Thoracic aorta (tissue), 2 donors: Measurements from ENCODE around the gene ILKAP. TPM values are rescaled to one million over a fixed set of nuclear protein-coding genes. Genes with fewer than 3 reads are reported as not detected.

Source experiments
- ATAC-seq: fragments of 150-250 bp; one replicate; pipeline ENCODE4 v1.8.0; 2017; ENCODE audit warnings: low read depth; ENCODE audit not compliant: insufficient number of reproducible peaks, low FRiP score
- DNase-seq: peaks from one replicate; pipeline ENCODE4 v3.0.0-alpha.2; 2020; ENCODE audit warnings: low spot score
- H3K27ac ChIP-seq, 2 donors: fragments of 200-600 bp; sonication (generic); 1 replicate in 1 of 2; 2 replicates in 1 of 2; pipeline ENCODE4 v1.5.1; 2016; ENCODE audit warnings: mild to moderate bottlenecking in 2 of 2, moderate library complexity in 2 of 2
- H3K27me3 ChIP-seq: fragments of 200-600 bp; sonication (generic); replicated peaks from 2 replicates; pipeline ENCODE4 v1.6.0; 2016; ENCODE audit warnings: mild to moderate bottlenecking; ENCODE audit not compliant: insufficient read depth
- H3K36me3 ChIP-seq: fragments of 200-600 bp; sonication (generic); one replicate; pipeline ENCODE4 v1.5.1; 2016
- H3K4me1 ChIP-seq, 2 donors: fragments of 200-600 bp; sonication (generic); 1 replicate in 1 of 2; 2 replicates in 1 of 2; pipeline versions ENCODE4 v1.5.1 to v1.6.0; 2016; ENCODE audit warnings: low read depth in 2 of 2, mild to moderate bottlenecking in 1 of 2; ENCODE audit not compliant: control insufficient read depth in 1 of 2
- H3K4me3 ChIP-seq: fragments of 200-600 bp; sonication (generic); 2 replicates; pipeline ENCODE4 v1.5.1; 2016; ENCODE audit warnings: mild to moderate bottlenecking
- H3K9me3 ChIP-seq: fragments of 200-600 bp; sonication (generic); 2 replicates; pipeline ENCODE4 v1.5.1; 2016
- CTCF ChIP-seq: fragments of 200-600 bp; sonication (generic); IDR thresholded peaks from one replicate; pipeline ENCODE4 v1.5.1; 2019; ENCODE audit warnings: antibody characterized with exemption
- total RNA-seq, 2 donors: library from RNA; depleted of rRNA; stranded (reverse); fragments of >200 nt; gene quantifications; one replicate each; pipeline versions ENCODE4 v1.1.0 to v1.2.3, GENCODE V29; 2016

ILKAP gene
- total RNA-seq, 2 donors from 2014 or later = 28.6 to 58.0 TPM

- no peak for TF ChIP-seq CTCF
- H3K9me3 ChIP-seq = no peaks in the 10 kb centered on the region
- no peaks in the 10 kb centered on the region for H3K27me3 ChIP-seq
- no peaks in the 10 kb centered on the region for H3K36me3 ChIP-seq
- peaks cover 3 to 17% of the 10 kb centered on the region in 2 donors for H3K4me1 ChIP-seq
- H3K4me3 ChIP-seq = no peak overlapping the region
- H3K27ac ChIP-seq = no peak overlapping the region
- DNase-seq = no peak
- ATAC-seq = no peak
Measured at GRCh38 chr2:238235856-238236255, 32.4 kb upstream of the ILKAP start.

- TF ChIP-seq CTCF = no peak
- ATAC-seq (no peak), DNase-seq (no peak)
- Histone ChIP-seq H3K27ac (no peak overlapping the region), H3K4me3 (no peak overlapping the region), H3K36me3 (no peaks in the 10 kb centered on the region), H3K4me1 (peaks cover 1 to 15% of the 10 kb centered on the region in 2 donors), H3K9me3 (no peaks in the 10 kb centered on the region), H3K27me3 (no peaks in the 10 kb centered on the region)
Measured at GRCh38 chr2:238235331-238235732, 31.8 kb upstream of the ILKAP start.

GRCh38 chr2:238233625-238234024 is 30.1 kb upstream of the ILKAP start:
- H3K36me3 ChIP-seq = no peaks in the 10 kb centered on the region
- no peak for TF ChIP-seq CTCF
- ATAC-seq = no peak

GRCh38 chr2:238231809-238232208 is 28.3 kb upstream of the ILKAP start:
- ATAC-seq = no peak
- TF ChIP-seq CTCF = no peak
- Histone ChIP-seq H3K36me3 (no peaks in the 10 kb centered on the region), H3K4me1 (peaks cover 0 to 19% of the 10 kb centered on the region in 2 donors), H3K9me3 (no peaks in the 10 kb centered on the region), H3K27me3 (no peaks in the 10 kb centered on the region), H3K27ac (no peak overlapping the region), H3K4me3 (peak overlapping the region; percentile 82)
- DNase-seq = no peak

More at GRCh38 chr2:238233625-238234024, 30.1 kb upstream of the ILKAP start:
- no peak overlapping the region for H3K27ac ChIP-seq
- no peak overlapping the region for H3K4me3 ChIP-seq
- H3K4me1 ChIP-seq = peaks cover 0 to 12% of the 10 kb centered on the region in 2 donors
- no peaks in the 10 kb centered on the region for H3K27me3 ChIP-seq
- H3K9me3 ChIP-seq = no peaks in the 10 kb centered on the region
- DNase-seq = no peak

GRCh38 chr2:238231251-238231793 is 27.8 kb upstream of the ILKAP start:
- H3K4me3 ChIP-seq = peak overlapping the region; percentile 82
- no peak for DNase-seq
- TF ChIP-seq CTCF = no peak
- H3K27ac ChIP-seq = peak overlapping the region in 1 of 2 donors; percentile 57
- peaks cover 0 to 20% of the 10 kb centered on the region in 2 donors for H3K4me1 ChIP-seq
- no peaks in the 10 kb centered on the region for H3K36me3 ChIP-seq
- H3K27me3 ChIP-seq = no peaks in the 10 kb centered on the region
- ATAC-seq = peak; percentile 46
- no peaks in the 10 kb centered on the region for H3K9me3 ChIP-seq
